ENCODE results near the gene MICAL2.

DNA sequence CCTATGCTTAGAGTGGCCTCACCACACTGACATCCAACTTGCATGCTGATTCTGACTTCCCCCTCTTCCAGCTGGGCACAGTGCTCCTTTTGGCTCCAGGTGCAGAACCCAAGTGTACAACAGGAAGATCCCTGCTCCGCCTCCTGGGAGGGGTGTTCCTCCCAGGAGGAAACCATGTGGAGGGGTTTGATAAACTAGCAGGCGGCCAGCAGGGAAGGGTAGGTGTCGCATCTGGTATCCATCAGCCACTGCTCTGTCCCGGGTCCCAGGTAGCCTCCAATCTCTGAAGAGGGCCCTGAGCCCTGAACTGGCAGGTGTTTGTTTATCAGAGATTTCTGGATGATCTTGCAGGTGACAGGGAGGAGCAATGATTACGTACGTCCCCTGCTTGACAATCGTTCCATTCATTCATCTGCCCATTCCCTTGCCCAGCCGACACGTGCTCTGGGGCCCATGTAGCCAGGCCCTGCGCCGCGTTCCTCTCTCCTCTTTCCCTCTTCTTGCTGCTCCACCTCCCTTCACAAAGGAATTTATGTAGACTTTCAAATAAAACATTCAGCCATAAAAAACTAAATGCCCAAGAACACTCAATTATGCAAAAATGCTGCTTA, 41.2 kb upstream of the MICAL2 start:
- TF ChIP-seq CEBPB (IDR thresholded peaks at IDR 0.05; ENCODE audit: low read depth, low read length): no peak
- no peak for TF ChIP-seq CTCF (IDR thresholded peaks at IDR 0.05; ENCODE audit: control extremely low read depth in 1 of 3, insufficient read depth in 1 of 3, low read depth in 1 of 3, low read length in 3 of 3)
- no peak for TF ChIP-seq YY1 (IDR thresholded peaks at IDR 0.05; ENCODE audit: low read depth, low read length)
- no peak for TF ChIP-seq NRF1 (IDR thresholded peaks at IDR 0.05; ENCODE audit: low read depth, low read length)
- no peak for TF ChIP-seq GABPA (IDR thresholded peaks at IDR 0.05; ENCODE audit: borderline replicate concordance, insufficient read depth, low read length)
- TF ChIP-seq, protein P1, sequence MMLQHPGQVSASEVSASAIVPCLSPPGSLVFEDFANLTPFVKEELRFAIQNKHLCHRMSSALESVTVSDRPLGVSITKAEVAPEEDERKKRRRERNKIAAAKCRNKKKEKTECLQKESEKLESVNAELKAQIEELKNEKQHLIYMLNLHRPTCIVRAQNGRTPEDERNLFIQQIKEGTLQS (IDR thresholded peaks at IDR 0.05; ENCODE audit: insufficient read depth, low read depth, low read length): no peak
- no peak for TF ChIP-seq ZNF274 (IDR thresholded peaks at IDR 0.05; ENCODE audit: borderline replicate concordance, extremely low read depth, low read length)

Measured in H1 (cell line).